ENCODE data around the gene LRRC46. TPM values are rescaled to one million over a fixed set of nuclear protein-coding genes. Genes with fewer than 3 reads are reported as not detected.
A peak's percentile ranks its signal among the peaks of the same experiment; 100 is the strongest.

LRRC46 gene
- total and polyA plus RNA-seq, 2 of the 13 experiments (the other 11 are each of a cell fraction or from before 2014, with no cell fraction given), result 0.09 TPM

GRCh38 chr17:47840742-47841487, 9.4 kb downstream of the LRRC46 start, which contains the start of gene SCRN2 (continued):
- TF ChIP-seq HMGXB4 (CRISPR knock-in tag; IDR thresholded peaks at IDR 0.05; ENCODE audit: borderline replicate concordance in 1 of 2, low read depth in 1 of 2) (peak; percentile 97 to 98), ATF7 (IDR thresholded peaks at IDR 0.05) (no peak), ATF7 (CRISPR knock-in tag; IDR thresholded peaks at IDR 0.05) (no peak; the same call in 1 of the 2 replicates), NR3C1 (CRISPR knock-in tag; IDR thresholded peaks at IDR 0.05) (no peak), ZNF512B (CRISPR knock-in tag; IDR thresholded peaks at IDR 0.05; ENCODE audit: borderline replicate concordance) (no peak; the same call in 1 of the 2 replicates), ZBTB4 (CRISPR knock-in tag; IDR thresholded peaks at IDR 0.05; ENCODE audit: borderline replicate concordance) (no peak), E2F2 (CRISPR knock-in tag; IDR thresholded peaks at IDR 0.05; ENCODE audit: borderline replicate concordance) (no peak; the same call in 1 of the 2 replicates), CHD2 (IDR thresholded peaks at IDR 0.05; ENCODE audit: low read depth, low read length) (no peak), KAT8 (CRISPR knock-in tag; IDR thresholded peaks at IDR 0.05) (peak; percentile 78), ZBTB44 (CRISPR knock-in tag; IDR thresholded peaks at IDR 0.05) (0 out of 2 replicates have a peak, but pooled peaks have one; percentile 17), ZNF569 (CRISPR knock-in tag; IDR thresholded peaks at IDR 0.05; ENCODE audit: borderline replicate concordance) (0 out of 2 replicates have a peak, but pooled peaks have one; percentile 76), HBP1 (CRISPR knock-in tag; IDR thresholded peaks at IDR 0.05; ENCODE audit: low read depth) (peak; percentile 81; the same call in 1 of the 2 replicates)

All from HepG2 (cell line).